Measurements from ENCODE around the gene RAD51B.

- TF ChIP-seq OSR2 (tag by site-specific recombination; IDR thresholded peaks at IDR 0.05) (no peak), ZNF548 (tag by site-specific recombination; IDR thresholded peaks at IDR 0.05) (no peak), ZBTB8A (tag by site-specific recombination; IDR thresholded peaks at IDR 0.05) (no peak), ZNF24 (tag by site-specific recombination; IDR thresholded peaks at IDR 0.05) (no peak), CTCF (tag by site-specific recombination; IDR thresholded peaks at IDR 0.05) (no peak), ZFP37 (tag by site-specific recombination; IDR thresholded peaks at IDR 0.05) (no peak), ZNF18 (tag by site-specific recombination; IDR thresholded peaks at IDR 0.05) (no peak), TRIM28 (IDR thresholded peaks at IDR 0.05; ENCODE audit: borderline replicate concordance, low read length) (no peak)
Measured at GRCh38 chr14:68475802-68476201, 656.2 kb downstream of the RAD51B start.

Measured in HEK293 (cell line).